Fibroblast of upper back skin (primary cell): ENCODE measurements around the gene NNT.
"Not testable (repeated sequence)": the region's sequence is repeated elsewhere in the genome, so short reads cannot be mapped to it uniquely, and the experiment has no call there.

Experiments used
- DNase-seq: peaks from one replicate; pipeline ENCODE4 v3.0.0-alpha.2; 2013

The NNT gene

DNA sequence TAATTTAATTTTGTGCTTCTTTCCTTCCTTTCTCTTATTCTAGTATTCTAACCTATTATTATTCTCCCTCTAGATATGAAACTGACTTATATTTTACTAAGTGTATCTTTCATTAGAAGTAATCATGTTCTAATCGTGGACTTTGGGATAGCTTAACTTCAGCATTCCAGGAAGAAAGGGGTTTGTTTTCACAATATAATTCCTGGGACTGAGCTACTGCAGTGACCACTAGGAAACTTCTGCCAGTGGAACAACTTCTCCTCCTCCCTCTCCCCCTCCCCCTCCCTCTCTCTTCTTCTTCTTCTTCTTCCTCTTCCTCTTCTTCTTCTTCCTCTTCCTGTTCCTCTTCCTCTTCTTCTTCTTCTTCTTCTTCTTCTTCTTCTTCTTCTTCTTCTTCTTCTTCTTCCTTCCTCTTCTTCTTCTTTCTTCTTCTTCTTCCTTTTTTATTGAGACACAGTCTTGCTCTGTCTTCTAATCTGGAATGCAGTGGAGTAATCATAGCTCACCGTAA is 127.9 kb downstream of the NNT start:
- no peak for DNase-seq

DNA sequence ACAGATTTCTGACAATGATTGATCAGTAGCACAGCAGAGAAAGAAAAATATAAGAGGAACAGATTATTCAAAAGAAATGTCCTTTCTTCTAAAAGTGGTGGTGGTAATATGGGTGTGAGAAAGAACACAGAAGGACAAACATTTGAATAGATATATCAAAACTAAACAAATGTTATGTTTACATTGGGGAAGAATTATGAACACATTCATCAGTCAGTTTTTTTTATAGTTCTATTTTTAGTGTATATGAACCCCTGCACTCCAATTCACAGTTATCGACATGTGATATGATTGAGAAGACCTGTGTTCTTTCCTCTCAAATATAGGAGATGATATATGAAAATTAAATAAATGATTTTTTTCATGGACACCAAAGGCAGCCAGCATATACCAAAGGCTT is 128.6 kb downstream of the NNT start:
- no peak for DNase-seq

- DNase-seq, result not testable (repeated sequence)
These were observed 143.1 kb downstream of the NNT start for GRCh38 chr5:43745923-43746548.

GRCh38 chr5:43750809-43751208 is 147.8 kb downstream of the NNT start:
- DNase-seq, result no peak

GRCh38 chr5:43753069-43753468 is 150.1 kb downstream of the NNT start:
- no peak for DNase-seq
